HEK293 (cell line): ENCODE measurements around the gene ACOT9.

Source experiments
- CTCF ChIP-seq: fragments of 450-650 bp; formaldehyde crosslinking; IDR thresholded peaks from 2 replicates; pipeline ENCODE4 v1.5.1; 2016; ENCODE audit warnings: missing biosample characterization, missing genetic modification characterization
- PATZ1 ChIP-seq: fragments of 450-650 bp; formaldehyde crosslinking; IDR thresholded peaks from 2 replicates; pipeline ENCODE4 v1.5.1; 2016; ENCODE audit warnings: missing biosample characterization, missing genetic modification characterization
- REPIN1 ChIP-seq: fragments of 450-650 bp; formaldehyde crosslinking; IDR thresholded peaks from 2 replicates; pipeline ENCODE4 v1.5.1; 2017; ENCODE audit warnings: missing biosample characterization, missing genetic modification characterization, low read depth
- ZNF146 ChIP-seq: fragments of 450-650 bp; formaldehyde crosslinking; IDR thresholded peaks from 2 replicates; pipeline ENCODE4 v1.5.1; 2016; ENCODE audit warnings: missing biosample characterization, missing genetic modification characterization
- ZNF18 ChIP-seq: fragments of 450-650 bp; formaldehyde crosslinking; IDR thresholded peaks from 2 replicates; pipeline ENCODE4 v1.5.1; 2016; ENCODE audit warnings: missing biosample characterization, missing genetic modification characterization
- ZNF561 ChIP-seq: fragments of 450-650 bp; IDR thresholded peaks from 2 replicates; pipeline ENCODE4 v1.5.1; 2018; ENCODE audit warnings: missing biosample characterization, missing genetic modification characterization, borderline replicate concordance
- ZNF626 ChIP-seq: fragments of 450-650 bp; sonication (Bioruptor Pico); formaldehyde crosslinking; IDR thresholded peaks from 2 replicates; pipeline ENCODE4 v1.5.1; 2018; ENCODE audit warnings: missing biosample characterization, missing genetic modification characterization, inconsistent platforms
- TF ChIP-seq, protein P1 (sequence below): fragments of 450-650 bp; formaldehyde crosslinking; optimal IDR thresholded peaks from 2 replicates; pipeline ENCODE3; 2016; ENCODE audit warnings: missing biosample characterization, mild to moderate bottlenecking, missing genetic modification characterization

GRCh38 chrX:23785580-23785979 is 42.5 kb upstream of the ACOT9 start:
- TF ChIP-seq, protein P1, sequence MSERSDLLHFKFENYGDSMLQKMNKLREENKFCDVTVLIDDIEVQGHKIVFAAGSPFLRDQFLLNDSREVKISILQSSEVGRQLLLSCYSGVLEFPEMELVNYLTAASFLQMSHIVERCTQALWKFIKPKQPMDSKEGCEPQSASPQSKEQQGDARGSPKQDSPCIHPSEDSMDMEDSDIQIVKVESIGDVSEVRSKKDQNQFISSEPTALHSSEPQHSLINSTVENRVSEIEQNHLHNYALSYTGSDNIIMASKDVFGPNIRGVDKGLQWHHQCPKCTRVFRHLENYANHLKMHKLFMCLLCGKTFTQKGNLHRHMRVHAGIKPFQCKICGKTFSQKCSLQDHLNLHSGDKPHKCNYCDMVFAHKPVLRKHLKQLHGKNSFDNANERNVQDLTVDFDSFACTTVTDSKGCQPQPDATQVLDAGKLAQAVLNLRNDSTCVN (tag by site-specific recombination), result no peak
- TF ChIP-seq ZNF561 (tag by site-specific recombination), result no peak
- no peak for TF ChIP-seq CTCF (tag by site-specific recombination)
- TF ChIP-seq PATZ1 (tag by site-specific recombination), result no peak
- TF ChIP-seq REPIN1 (tag by site-specific recombination), result no peak
- no peak for TF ChIP-seq ZNF146 (tag by site-specific recombination)
- no peak for TF ChIP-seq ZNF626 (tag by site-specific recombination)
- no peak for TF ChIP-seq ZNF18 (tag by site-specific recombination)
